Astrocyte (in vitro differentiated cells and primary cell): Measurements from ENCODE around the gene SLC25A43. TPM values are rescaled to one million over a fixed set of nuclear protein-coding genes. Genes with fewer than 3 reads are reported as not detected.

ENCODE experiments used
- DNase-seq: peaks from one replicate; pipeline ENCODE4 v3.0.0-alpha.2; 2010; ENCODE audit warnings: low read depth
- FAIRE-seq: peaks from 2 replicates; lab custom pipeline; 2011; peaks lifted over from hg19 to GRCh38; lab: Jason Lieb, UNC
- H2AFZ ChIP-seq: 2 replicates; pipeline ENCODE4 v1.6.0; 2012; ENCODE audit warnings: low read depth, low read length, inconsistent platforms
- H3K27ac ChIP-seq: 2 replicates; pipeline ENCODE4 v1.5.1; 2011; ENCODE audit warnings: low read depth, low read length, inconsistent platforms
- H3K27me3 ChIP-seq: 2 replicates; pipeline ENCODE4 v1.6.0; 2011; ENCODE audit warnings: low read length, inconsistent platforms; ENCODE audit not compliant: insufficient read depth
- H3K36me3 ChIP-seq: 2 replicates; pipeline ENCODE4 v1.5.1; 2011; ENCODE audit warnings: low read length, inconsistent platforms; ENCODE audit not compliant: insufficient read depth
- H3K4me1 ChIP-seq: 2 replicates; pipeline ENCODE4 v1.5.1; 2011; ENCODE audit warnings: low read length, inconsistent platforms; ENCODE audit not compliant: insufficient read depth
- H3K4me2 ChIP-seq: 2 replicates; pipeline ENCODE4 v1.6.0; 2012; ENCODE audit warnings: low read length, inconsistent platforms
- H3K4me3 ChIP-seq: 2 replicates; pipeline ENCODE4 v1.5.1; 2011; ENCODE audit warnings: low read depth, mild to moderate bottlenecking, low read length, inconsistent platforms; ENCODE audit not compliant: insufficient read depth
- H3K79me2 ChIP-seq: 2 replicates; pipeline ENCODE4 v1.6.0; 2012; ENCODE audit warnings: mild to moderate bottlenecking, low read length, inconsistent platforms; ENCODE audit not compliant: insufficient read depth
- H3K9ac ChIP-seq: 2 replicates; pipeline ENCODE4 v1.6.0; 2012; ENCODE audit warnings: mild to moderate bottlenecking, low read length, inconsistent platforms
- H3K9me3 ChIP-seq: 2 replicates; pipeline ENCODE4 v1.5.1; 2012; ENCODE audit warnings: low read depth, mild to moderate bottlenecking, low read length, inconsistent platforms; ENCODE audit not compliant: insufficient read depth
- H4K20me1 ChIP-seq: 2 replicates; pipeline ENCODE4 v1.6.0; 2012; ENCODE audit warnings: low read length, inconsistent platforms; ENCODE audit not compliant: insufficient read depth
- H3K27ac Mint-ChIP-seq: one replicate; pipeline ENCODE4 v1.8.0; 2021; ENCODE audit warnings: mild to moderate bottlenecking, mixed read lengths; ENCODE audit not compliant: unreplicated experiment
- H3K27me3 Mint-ChIP-seq: one replicate; pipeline ENCODE4 v1.8.0; 2021; ENCODE audit warnings: low read depth, mixed read lengths; ENCODE audit not compliant: unreplicated experiment
- H3K36me3 Mint-ChIP-seq: one replicate; pipeline ENCODE4 v1.8.0; 2021; ENCODE audit warnings: low read depth, mixed read lengths; ENCODE audit not compliant: unreplicated experiment
- H3K4me1 Mint-ChIP-seq: one replicate; pipeline ENCODE4 v1.8.0; 2021; ENCODE audit warnings: low read depth, mixed read lengths; ENCODE audit not compliant: unreplicated experiment
- H3K4me3 Mint-ChIP-seq: one replicate; pipeline ENCODE4 v1.8.0; 2021; ENCODE audit warnings: mild to moderate bottlenecking, moderate library complexity, mixed read lengths; ENCODE audit not compliant: unreplicated experiment
- H3K9me3 Mint-ChIP-seq: one replicate; pipeline ENCODE4 v1.8.0; 2021; ENCODE audit warnings: mild to moderate bottlenecking, mixed read lengths; ENCODE audit not compliant: unreplicated experiment
- CTCF ChIP-seq: IDR thresholded peaks from 2 replicates; pipeline ENCODE4 v1.5.1; 2011; ENCODE audit warnings: low read depth, mild to moderate bottlenecking, inconsistent platforms, low read length, moderate library complexity; ENCODE audit not compliant: insufficient read depth
- EZH2 ChIP-seq: IDR thresholded peaks from 2 replicates; pipeline ENCODE4 v1.6.1; 2012; ENCODE audit warnings: mild to moderate bottlenecking, low read length, inconsistent platforms; ENCODE audit not compliant: insufficient read depth
- total RNA-seq: library from RNA; stranded (reverse); gene quantifications from 2 replicates; pipeline ENCODE4 v1.2.1, GENCODE V29; 2021

SLC25A43 gene
- total RNA-seq, 1 donor from 2014 or later, result 11.6 TPM

DNA sequence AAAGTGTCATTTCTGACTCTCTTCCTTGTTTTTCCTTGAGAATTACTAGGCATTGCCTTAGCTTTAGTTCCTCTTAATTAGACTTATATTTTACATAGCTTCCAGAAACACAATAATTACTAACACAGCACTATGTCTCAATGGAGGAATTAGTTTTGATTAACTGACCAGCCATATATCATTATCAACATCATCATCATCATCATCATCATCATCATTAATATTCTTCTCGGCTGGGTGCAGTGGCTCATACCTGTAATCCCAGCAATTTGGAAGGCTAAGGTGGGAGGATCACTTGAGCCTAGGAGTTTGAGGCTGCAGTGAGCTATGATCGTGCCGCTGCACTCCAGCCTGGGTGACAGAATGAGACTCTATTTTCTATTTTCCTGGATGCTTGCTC, 66.4 kb downstream of the SLC25A43 start:
- Histone ChIP-seq H3K27me3 (no peaks in the 10 kb centered on the region), H3K4me1 (no peaks in the 10 kb centered on the region), H3K79me2 (peaks cover 13% of the 10 kb centered on the region), H3K36me3 (peaks cover 4% of the 10 kb centered on the region), H3K9ac (no peak overlapping the region), H4K20me1 (peaks cover 13% of the 10 kb centered on the region), H3K9me3 (no peaks in the 10 kb centered on the region), H3K4me2 (no peak overlapping the region), H3K4me3 (no peak overlapping the region), H3K27ac (no peak overlapping the region), H2AFZ (no peak overlapping the region)
- H3K4me1 Mint-ChIP-seq, result no peaks in the 10 kb centered on the region
- no peak for DNase-seq
- H3K27ac Mint-ChIP-seq, result no peak overlapping the region
- no peak overlapping the region for H3K4me3 Mint-ChIP-seq
- H3K9me3 Mint-ChIP-seq, result no peaks in the 10 kb centered on the region
- no peaks in the 10 kb centered on the region for H3K36me3 Mint-ChIP-seq
- FAIRE-seq, result no peak
- TF ChIP-seq EZH2 (no peak), CTCF (no peak)
- no peaks in the 10 kb centered on the region for H3K27me3 Mint-ChIP-seq

GRCh38 chrX:119466970-119467369, 67.8 kb downstream of the SLC25A43 start:
- Histone ChIP-seq H3K79me2 (peaks cover 13% of the 10 kb centered on the region), H3K9me3 (no peaks in the 10 kb centered on the region), H3K4me1 (no peaks in the 10 kb centered on the region), H3K9ac (no peak overlapping the region), H2AFZ (no peak overlapping the region), H4K20me1 (peaks cover 13% of the 10 kb centered on the region), H3K27me3 (no peaks in the 10 kb centered on the region), H3K36me3 (peaks cover 6% of the 10 kb centered on the region), H3K4me3 (no peak overlapping the region), H3K4me2 (no peak overlapping the region), H3K27ac (no peak overlapping the region)
- Mint-ChIP-seq H3K9me3 (no peaks in the 10 kb centered on the region), H3K27ac (no peak overlapping the region), H3K4me1 (no peaks in the 10 kb centered on the region), H3K4me3 (no peak overlapping the region), H3K27me3 (no peaks in the 10 kb centered on the region), H3K36me3 (peaks cover 3% of the 10 kb centered on the region)
- TF ChIP-seq CTCF (no peak), EZH2 (no peak)
- FAIRE-seq (no peak), DNase-seq (no peak)

- no peaks in the 10 kb centered on the region for H3K4me1 ChIP-seq
- no peaks in the 10 kb centered on the region for H3K27me3 Mint-ChIP-seq
- H4K20me1 ChIP-seq, result peaks cover 13% of the 10 kb centered on the region
- H3K36me3 Mint-ChIP-seq, result peaks cover 3% of the 10 kb centered on the region
- peaks cover 13% of the 10 kb centered on the region for H3K79me2 ChIP-seq
- no peaks in the 10 kb centered on the region for H3K27me3 ChIP-seq
- peak overlapping the region; percentile 92 for H3K4me2 ChIP-seq
- H3K4me3 Mint-ChIP-seq, result peak overlapping the region; percentile 76
- H3K27ac ChIP-seq, result no peak overlapping the region
- peaks cover 6% of the 10 kb centered on the region for H3K36me3 ChIP-seq
- peak overlapping the region; percentile 58 for H3K4me3 ChIP-seq
- DNase-seq, result no peak
- no peak for FAIRE-seq
- H3K9me3 ChIP-seq, result no peaks in the 10 kb centered on the region
- no peak overlapping the region for H3K9ac ChIP-seq
- no peak overlapping the region for H3K27ac Mint-ChIP-seq
- no peaks in the 10 kb centered on the region for H3K9me3 Mint-ChIP-seq
- no peak overlapping the region for H2AFZ ChIP-seq
- no peaks in the 10 kb centered on the region for H3K4me1 Mint-ChIP-seq
- TF ChIP-seq EZH2 (no peak), CTCF (no peak)
Observed at GRCh38 chrX:119467433-119467832, 68.3 kb downstream of the SLC25A43 start.
